Bronchial epithelial cell (primary cell): ENCODE results near the gene PDE4C. TPM values are rescaled to one million over a fixed set of nuclear protein-coding genes. Genes with fewer than 3 reads are reported as not detected.

ENCODE experiments used
- DNase-seq: peaks from one replicate; pipeline ENCODE4 v3.0.0-alpha.2; 2010; ENCODE audit warnings: low read depth
- FAIRE-seq: peaks from 2 replicates; lab custom pipeline; 2011; peaks lifted over from hg19 to GRCh38; lab: Jason Lieb, UNC
- H3K27me3 ChIP-seq: 2 replicates; pipeline ENCODE4 v1.5.1; 2011; ENCODE audit warnings: low read length; ENCODE audit not compliant: control insufficient read depth, insufficient read depth
- H3K36me3 ChIP-seq: 2 replicates; pipeline ENCODE4 v1.5.1; 2011; ENCODE audit warnings: low read length; ENCODE audit not compliant: control insufficient read depth, insufficient read depth
- H3K4me3 ChIP-seq: 2 replicates; pipeline ENCODE4 v1.5.1; 2011; ENCODE audit warnings: mild to moderate bottlenecking, low read depth, low read length, control low read depth
- CTCF ChIP-seq: IDR thresholded peaks from 2 replicates; pipeline ENCODE4 v1.5.1; 2011; ENCODE audit warnings: mild to moderate bottlenecking, moderate library complexity, low read length, control low read depth, inconsistent platforms; ENCODE audit not compliant: insufficient read depth, severe bottlenecking
- total RNA-seq: library from RNA; depleted of rRNA; stranded (reverse); fragments of >200 nt; gene quantifications from 2 replicates; pipeline ENCODE4 v1.2.1, GENCODE V29; 2014

Gene PDE4C
- total RNA-seq, 1 donor from 2014 or later: 0.26 TPM

DNA sequence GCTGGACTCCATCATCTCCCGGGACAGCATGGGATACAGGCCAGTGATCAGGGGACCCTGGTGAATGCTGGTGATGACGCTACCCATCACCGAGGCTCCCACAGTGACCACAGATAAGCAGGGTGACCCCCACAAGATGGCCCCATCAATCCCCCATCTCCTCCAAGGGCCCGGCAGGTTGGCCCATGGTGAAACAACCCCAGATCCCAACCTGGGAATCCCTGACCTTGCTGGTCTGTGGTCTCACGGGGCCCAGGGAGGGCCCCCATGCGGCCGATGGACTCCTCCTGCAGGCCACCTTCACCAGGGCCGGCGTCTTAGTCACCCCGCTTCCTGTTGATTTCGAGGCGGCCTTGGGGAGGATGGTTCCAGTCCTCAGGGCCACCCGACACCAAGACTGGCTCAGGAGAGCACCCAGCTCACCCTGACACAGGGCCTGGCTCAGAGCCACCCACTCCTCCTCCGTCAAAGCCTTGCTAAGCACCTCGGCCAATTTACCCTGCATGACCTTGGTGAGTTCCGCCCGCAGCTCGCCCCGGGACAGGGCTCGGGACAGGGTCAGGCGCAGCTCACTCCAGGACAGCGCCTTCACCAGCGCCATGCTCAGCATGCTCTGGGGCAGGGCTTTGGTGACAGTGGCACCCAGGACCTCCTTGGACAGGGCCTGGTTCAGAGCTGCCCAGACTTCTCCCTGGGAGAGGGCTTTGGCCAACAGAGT, 38.1 kb upstream of the PDE4C start:
- Histone ChIP-seq H3K27me3 (no peaks in the 10 kb centered on the region), H3K36me3 (no peaks in the 10 kb centered on the region), H3K4me3 (no peak overlapping the region)
- FAIRE-seq (no peak), DNase-seq (no peak)
- no peak for TF ChIP-seq CTCF

- H3K27me3 ChIP-seq: no peaks in the 10 kb centered on the region
- no peak overlapping the region for H3K4me3 ChIP-seq
- FAIRE-seq (no peak), DNase-seq (no peak)
- no peak for TF ChIP-seq CTCF
- no peaks in the 10 kb centered on the region for H3K36me3 ChIP-seq
Measured at GRCh38 chr19:18263324-18264136, 37.3 kb upstream of the PDE4C start.

- Histone ChIP-seq H3K27me3 (no peaks in the 10 kb centered on the region), H3K36me3 (no peaks in the 10 kb centered on the region), H3K4me3 (no peak overlapping the region)
- no peak for TF ChIP-seq CTCF
- no peak for DNase-seq
- no peak for FAIRE-seq
Measured at GRCh38 chr19:18262917-18263316, 36.7 kb upstream of the PDE4C start.

- no peak for TF ChIP-seq CTCF
- no peak for FAIRE-seq
- no peak overlapping the region for H3K4me3 ChIP-seq
- no peaks in the 10 kb centered on the region for H3K27me3 ChIP-seq
- DNase-seq: no peak
- no peaks in the 10 kb centered on the region for H3K36me3 ChIP-seq
Measured at GRCh38 chr19:18262144-18262543, 35.9 kb upstream of the PDE4C start.

DNA sequence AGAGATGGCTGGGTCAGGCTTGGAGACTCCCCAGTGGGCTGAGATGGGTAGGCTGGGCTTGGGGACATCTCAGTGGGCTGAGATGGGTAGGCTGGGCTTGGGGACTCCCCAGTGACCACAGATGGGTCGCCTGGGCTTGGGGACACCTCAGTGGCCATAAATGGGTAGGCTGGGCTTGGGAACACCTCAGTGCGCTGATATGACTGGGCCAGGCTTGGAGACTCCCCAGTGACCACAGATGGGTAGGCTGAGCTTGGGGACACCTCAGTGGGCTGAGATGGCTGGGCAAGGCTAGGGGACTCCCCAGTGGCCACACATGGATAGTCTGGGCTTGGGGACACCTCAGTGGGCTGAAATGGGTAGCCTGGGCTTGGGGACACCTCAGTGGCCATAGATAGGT, 35.2 kb upstream of the PDE4C start:
- FAIRE-seq (no peak), DNase-seq (no peak)
- Histone ChIP-seq H3K27me3 (no peaks in the 10 kb centered on the region), H3K4me3 (no peak overlapping the region), H3K36me3 (no peaks in the 10 kb centered on the region)
- TF ChIP-seq CTCF: no peak
